ENCODE data around the gene MYO7B.
"Not testable (repeated sequence)": the region's sequence is repeated elsewhere in the genome, so short reads cannot be mapped to it uniquely, and the experiment has no call there.

Gene MYO7B

DNA sequence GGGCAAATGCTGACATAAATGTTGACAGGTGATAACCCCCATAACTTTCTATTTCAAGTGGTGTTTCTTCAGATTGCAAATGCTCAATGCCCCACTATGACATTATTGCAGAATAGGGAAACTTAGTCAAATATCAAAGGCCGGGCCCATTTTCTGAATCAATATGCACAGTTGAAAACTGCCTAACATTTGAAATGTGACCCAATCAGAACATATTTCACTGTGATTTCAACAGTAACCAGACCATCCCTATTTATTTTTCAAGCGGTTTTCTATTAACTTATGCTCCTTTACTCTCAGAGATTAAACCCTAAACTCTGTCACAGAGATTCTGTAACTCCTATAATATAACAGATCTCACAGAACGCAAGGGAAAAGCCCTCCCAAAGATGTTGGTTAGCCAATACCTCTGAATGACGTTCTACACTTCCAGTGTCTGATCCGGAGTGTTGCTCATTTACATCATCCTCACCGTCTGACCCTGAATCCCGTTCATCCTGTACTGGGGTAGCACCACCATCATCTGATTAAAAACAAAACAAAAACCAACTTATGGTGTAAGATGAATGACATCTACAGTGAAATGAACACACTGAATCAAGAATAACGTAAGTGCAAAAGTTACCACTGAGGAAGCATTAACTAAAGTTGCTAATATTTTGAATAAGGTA is 12.1 kb upstream of the MYO7B start:
- no peak for DNase-seq (ENCODE audit: low read depth in 2 of 2)

GRCh38 chr2:127524198-127524834 is 11.2 kb upstream of the MYO7B start:
- DNase-seq (ENCODE audit: low read depth in 2 of 2), result not testable (repeated sequence)

DNA sequence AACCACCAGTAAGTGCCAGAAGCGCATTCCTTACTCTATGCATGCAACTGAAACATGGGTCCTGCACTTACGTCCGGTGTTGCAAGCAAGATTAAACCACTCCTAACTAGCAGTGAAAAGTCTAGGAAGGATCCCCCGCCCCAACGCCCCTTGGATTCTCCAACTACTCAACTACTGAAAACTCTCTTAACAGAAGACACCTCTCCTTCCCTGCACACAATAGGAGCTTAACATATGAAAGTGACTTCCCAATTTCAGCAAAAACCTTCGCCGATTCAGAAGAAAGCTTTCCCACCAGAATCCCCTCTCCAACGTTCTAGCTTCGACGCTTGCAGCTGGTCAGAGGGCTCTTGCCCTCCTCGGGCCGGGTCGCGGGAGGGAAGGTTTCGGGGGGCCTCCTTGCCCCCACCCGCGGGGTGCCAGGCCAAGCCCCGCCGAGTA is 9.8 kb upstream of the MYO7B start:
- no peak for DNase-seq (ENCODE audit: low read depth in 2 of 2)

DNA sequence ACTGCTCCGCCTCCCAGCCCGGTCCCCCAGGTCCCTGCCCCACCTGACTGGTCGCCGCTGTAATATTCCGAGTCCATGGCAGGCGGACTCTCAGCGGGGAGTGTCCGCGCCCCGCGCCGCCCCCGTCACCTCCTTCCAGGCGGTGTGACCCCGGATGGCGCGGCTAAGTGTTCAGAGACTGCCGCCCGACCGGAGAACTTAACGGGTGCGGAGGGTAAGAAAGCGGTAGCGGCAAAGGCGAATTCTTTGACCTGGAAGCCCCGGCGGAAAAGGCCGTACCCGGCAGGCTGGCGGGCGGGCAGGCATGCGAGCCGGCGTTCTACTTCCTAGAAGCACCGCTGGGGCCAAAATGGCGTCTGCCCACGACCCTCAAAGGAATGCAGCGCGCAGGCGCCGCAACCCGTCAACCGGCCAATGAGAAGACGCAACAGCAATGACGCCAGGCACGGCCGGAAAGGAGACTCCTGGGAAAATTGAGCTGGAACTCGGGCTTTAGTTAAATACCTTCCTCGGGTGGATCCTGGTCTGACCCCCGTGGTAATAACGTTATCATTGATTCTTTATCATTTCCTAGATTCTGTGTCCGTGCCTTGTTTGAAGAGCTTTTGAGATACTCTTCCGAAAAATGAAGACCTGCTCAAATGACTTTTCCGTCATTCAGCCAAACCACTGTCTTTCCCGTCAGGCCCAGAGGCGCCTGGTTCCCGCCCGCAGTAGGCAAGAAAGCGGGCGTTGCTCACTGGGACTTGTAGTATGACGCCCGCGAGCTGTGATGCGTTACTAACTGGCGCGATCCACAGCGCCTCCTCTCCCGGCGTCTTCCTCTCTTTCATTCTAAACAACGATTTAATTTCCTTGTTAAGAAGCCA is 9.1 kb upstream of the MYO7B start, which contains the start of gene IWS1:
TSS of gene IWS1 (minus strand) at position 358 of the 869 bp plus-strand sequence. CDS start at position 77, 281 bp downstream.
- peak; percentile 83 to 90 for DNase-seq (ENCODE audit: low read depth in 2 of 2)

DNA sequence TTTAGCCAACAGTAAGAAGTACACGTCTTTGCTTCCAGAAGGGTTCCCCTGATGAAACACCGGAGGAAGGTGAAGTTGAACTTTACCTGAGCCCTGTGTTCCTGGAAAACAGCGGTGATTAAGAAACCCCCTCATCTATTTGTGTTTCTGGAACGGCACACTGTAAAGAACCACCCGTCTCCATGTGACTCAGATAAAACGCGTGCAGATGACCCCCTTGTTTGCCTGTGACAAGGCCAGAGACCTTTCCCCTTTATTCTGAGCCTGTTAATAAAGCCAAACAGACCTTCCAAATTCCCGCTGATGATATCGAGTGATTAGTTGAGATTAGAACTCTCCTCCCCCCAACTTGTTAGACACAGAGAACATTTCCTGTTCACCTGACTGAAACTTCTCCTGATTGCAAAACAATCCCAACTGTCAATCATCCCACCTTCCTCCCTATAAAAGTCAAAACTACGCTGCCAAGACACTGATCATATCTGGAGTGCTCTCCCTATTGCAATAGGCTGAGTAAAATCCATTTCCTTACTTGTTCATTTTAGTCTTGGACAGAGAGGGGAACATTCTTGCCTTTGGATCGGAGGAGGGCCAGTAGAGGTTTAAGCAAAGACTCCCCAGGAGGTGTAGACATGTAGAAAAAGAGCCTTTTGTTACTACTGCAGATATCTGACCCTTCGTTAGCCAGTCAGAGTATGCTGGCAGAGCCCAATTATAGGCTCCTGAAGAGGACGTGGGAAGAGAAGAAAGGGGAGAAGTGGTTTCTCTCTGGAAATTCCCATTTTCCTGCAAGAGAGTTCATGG is 8.3 kb upstream of the MYO7B start:
- DNase-seq (ENCODE audit: low read depth in 2 of 2), result no peak

GRCh38 chr2:127528487-127528886 is 7.0 kb upstream of the MYO7B start:
- DNase-seq (ENCODE audit: low read depth in 2 of 2), result no peak

DNA sequence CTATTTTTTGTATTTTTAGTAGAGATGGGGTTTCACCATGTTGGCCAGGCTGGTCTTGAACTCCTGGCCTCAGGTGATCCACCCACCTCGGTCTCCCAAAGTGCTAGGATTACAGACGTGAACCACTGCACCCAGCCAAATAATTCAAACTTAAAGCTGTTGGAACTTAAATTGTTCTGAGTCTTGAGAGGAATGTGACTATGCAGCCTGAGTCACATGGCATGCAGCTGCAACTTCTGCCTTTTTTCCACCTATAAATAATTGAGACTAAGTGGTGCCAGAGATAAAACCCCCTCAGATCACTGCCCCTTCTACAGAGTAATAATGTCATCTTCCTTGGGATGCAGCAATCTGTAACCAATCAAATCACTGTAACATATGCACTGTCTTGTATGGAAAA is 6.1 kb upstream of the MYO7B start:
- not testable (repeated sequence) for DNase-seq (ENCODE audit: low read depth in 2 of 2)

- no peak for DNase-seq (ENCODE audit: low read depth in 2 of 2)
Observed at GRCh38 chr2:127530245-127531140, 5.0 kb upstream of the MYO7B start.

DNA sequence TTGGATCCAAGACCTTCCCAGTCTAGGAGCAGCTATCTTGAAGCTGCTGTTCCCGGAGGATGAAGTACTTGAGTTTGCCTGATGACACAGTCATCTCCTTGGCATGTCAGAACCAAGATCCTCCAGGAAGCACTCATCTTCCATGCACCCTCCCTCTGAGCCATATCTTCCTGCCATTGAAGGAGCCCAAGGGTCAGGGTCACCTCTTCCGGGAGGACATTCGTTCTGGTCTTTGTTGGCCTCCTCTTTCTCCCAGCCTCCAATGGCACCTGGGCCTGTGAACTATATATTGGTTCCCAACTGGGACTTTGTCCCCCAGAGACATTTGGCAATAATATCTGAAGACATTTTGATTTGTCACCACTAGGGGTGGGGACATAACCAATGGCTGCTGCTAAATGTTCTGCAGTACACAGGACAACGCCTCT is 4.2 kb upstream of the MYO7B start:
- no peak for DNase-seq (ENCODE audit: low read depth in 2 of 2)

DNA sequence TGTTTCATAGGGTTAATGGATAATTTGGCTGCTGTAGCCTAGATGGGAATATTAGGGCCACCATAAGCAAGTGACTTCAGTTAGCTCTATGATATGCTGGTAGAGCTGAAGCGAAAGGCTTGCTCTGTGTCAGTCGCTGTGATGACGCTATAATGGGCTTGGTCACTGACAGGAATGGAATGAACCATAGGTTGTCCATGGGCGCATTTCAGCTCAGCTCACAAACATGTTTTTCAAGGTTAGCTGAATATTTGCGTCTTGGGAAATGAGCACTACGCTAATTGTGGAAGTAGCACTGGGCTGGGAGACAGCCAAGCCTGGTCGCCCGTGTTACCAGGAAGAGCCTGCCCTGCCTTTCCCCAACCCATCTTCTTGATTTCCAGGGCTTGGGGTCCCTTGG is 3.2 kb upstream of the MYO7B start:
- no peak for DNase-seq (ENCODE audit: low read depth in 2 of 2)

DNA sequence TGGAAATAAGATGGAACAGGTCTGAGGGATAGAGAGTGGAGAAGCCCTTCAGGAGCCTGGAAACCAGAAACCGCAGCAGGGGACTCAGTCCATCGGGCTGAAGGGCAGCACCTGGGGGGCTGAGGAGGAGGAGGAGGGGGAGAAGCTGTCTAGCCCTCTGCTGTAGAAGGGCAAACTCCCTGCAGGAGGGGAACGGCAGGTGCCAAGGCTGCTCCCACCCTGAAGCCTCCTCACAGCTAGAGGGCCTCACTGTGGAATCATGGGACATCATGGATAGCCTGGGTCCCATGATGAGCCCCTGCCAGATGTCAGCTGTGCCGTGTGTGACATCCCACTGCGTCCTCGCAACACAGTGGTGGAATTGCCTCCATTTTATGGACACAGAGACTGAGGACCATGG is 435 bp downstream of the MYO7B start:
- DNase-seq (ENCODE audit: low read depth in 2 of 2), result no peak

DNA sequence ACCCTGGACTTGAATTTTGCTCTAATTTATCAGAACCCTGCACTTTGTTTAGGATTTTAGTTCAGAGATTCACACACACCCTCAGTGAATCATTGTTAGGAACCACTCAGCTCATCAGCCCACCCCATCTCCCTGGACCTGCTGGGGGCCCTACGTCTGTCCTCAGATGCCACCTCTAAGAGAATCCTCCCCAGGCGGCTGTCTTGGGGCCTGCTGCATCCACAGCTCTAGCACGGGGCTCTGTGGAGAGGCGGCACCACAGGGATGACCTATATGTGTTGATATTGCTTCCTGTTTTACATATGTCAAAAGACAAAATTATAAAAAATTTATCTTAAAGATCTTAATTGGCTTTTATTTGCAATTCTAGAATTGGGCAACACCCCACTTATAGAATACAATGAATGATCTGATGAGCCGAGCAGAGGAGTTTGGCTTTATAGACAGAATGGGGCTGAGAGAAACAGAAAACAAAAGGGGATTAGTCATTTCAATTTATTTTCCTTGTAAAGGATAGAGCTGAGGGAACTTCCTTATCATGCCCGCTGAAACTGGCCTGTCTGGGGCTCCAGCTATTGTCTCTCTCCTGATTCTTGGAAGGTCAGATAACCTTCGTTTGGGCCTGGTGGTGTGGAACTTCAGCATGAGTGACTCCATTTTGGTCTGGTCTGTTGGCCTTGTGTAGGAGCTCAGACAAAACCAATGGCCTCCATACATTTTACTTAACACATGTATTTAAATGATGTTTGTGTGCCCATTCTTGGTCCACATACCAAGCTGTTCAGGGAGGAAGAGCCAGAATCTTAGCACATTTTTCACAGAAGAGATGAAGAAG is 1.4 kb downstream of the MYO7B start:
- no peak for DNase-seq (ENCODE audit: low read depth in 2 of 2)

DNA sequence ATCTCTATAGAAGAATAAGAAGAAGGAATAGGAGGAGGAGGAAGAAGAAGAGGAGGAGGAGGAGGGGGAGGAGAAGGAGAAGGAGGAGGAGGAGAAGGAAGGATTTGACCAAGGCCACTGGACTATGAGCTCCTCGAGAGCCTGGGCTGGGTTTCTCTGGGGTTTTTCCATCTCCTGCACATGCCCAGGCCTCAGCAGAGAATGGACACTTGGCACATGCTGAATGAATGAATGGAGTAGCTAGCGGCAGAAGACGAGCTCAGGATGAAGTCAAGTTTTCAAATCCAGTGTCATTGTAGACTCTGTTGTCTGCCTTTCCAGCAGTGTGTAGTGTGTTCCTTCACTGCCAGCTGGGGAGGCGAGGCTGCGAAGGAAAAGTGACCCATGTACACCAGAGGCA is 2.2 kb downstream of the MYO7B start:
- DNase-seq (ENCODE audit: low read depth in 2 of 2), result no peak

DNA sequence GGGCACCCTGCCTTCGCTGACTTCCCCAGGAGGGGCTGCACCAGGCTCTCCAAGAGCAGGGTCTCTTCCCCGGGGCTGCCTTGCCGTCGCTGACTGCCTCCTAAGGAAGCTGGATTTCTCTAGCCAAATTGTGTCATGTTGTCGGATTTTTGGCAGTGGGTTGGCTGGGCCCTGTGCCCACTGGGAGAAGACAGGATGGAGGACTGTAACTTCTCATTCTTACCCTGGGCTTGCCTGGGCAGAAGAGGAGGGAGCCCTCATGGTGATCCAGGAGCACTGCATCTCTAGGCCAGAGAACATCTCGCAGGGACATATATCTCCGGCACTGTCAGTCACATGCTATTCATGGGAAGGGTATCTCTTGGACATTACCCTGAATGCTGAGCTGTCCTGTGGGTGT is 6.3 kb downstream of the MYO7B start:
- no peak for DNase-seq (ENCODE audit: low read depth in 2 of 2)

- DNase-seq (ENCODE audit: low read depth in 2 of 2), result no peak
Observed at GRCh38 chr2:127542231-127542630, 6.7 kb downstream of the MYO7B start.

DNA sequence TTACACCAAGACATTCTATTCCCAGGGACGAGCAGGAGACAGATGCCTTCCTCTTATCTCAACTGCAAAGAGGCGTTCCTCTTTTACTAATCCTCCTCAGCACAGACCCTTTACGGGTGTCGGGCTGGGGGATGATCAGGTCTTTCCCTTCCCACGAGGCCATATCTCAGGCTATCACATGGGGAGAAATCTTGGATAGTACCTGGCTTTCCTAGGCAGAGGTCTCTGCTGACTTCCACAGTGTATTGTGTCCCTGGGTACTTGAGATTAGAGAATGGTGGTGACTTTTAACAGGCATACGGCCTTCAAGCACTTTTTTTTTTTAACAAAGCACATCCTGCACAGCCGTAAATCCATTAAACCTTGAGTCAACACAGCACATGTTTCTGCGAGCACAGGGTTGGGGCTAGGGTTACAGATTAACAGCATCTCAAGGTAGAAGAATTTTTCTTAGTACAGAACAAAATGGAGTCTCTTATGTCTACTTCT is 7.6 kb downstream of the MYO7B start:
- DNase-seq (ENCODE audit: low read depth in 2 of 2), result not testable (repeated sequence)

- DNase-seq (ENCODE audit: low read depth in 2 of 2), result no peak
Observed at GRCh38 chr2:127545189-127545588, 9.7 kb downstream of the MYO7B start.

GRCh38 chr2:127545796-127546195 is 10.3 kb downstream of the MYO7B start:
- DNase-seq (ENCODE audit: low read depth in 2 of 2), result no peak

- DNase-seq (ENCODE audit: low read depth in 2 of 2), result no peak
Observed at GRCh38 chr2:127546797-127547196, 11.3 kb downstream of the MYO7B start.
